GM12878 (cell line): ENCODE results near the gene SPEM2. TPM values are rescaled to one million over a fixed set of nuclear protein-coding genes. Genes with fewer than 3 reads are reported as not detected.

Experiments
- ATAC-seq: fragments of 200-7000 bp; cut with Tn5 transposase; 3 replicates; pipeline ENCODE4 v1.9.1; 2020; ENCODE audit warnings: mild to moderate bottlenecking, moderate library complexity
- BruUV-seq: library from RNA; stranded (reverse); fragments of 400-500 nt; replicated peaks from 2 replicates; lab custom pipeline; 2021; lab: Mats Ljungman, UMichigan
- CTCF ChIA-PET: fragments of 300-600 bp; sonication (Branson Sonifier 250); formaldehyde crosslinking; extraction: SDS; loops from one replicate; lab custom pipeline; 2021; ENCODE audit warnings: inconsistent platforms; lab: Yijun Ruan, JAX
- POLR2A ChIA-PET: fragments of 350-600 bp; formaldehyde crosslinking; extraction: SDS; loops from one replicate; lab custom pipeline; 2021; ENCODE audit warnings: inconsistent platforms; lab: Charles Lee
- RAD21 ChIA-PET: fragments of 300-600 bp; sonication (Branson Sonifier 250); formaldehyde crosslinking; loops from one replicate; lab custom pipeline; 2023; ENCODE audit warnings: antibody characterized with exemption; ENCODE audit not compliant: unreplicated experiment; lab: Charles Lee
- SMC1A ChIA-PET: fragments of 300-600 bp; sonication (Branson Sonifier 250); formaldehyde crosslinking; loops from one replicate; lab custom pipeline; 2023; ENCODE audit not compliant: unreplicated experiment, uncharacterized antibody; lab: Charles Lee
- DNase-seq: peaks from one replicate; pipeline ENCODE4 v3.0.0-alpha.2; 2011; ENCODE audit warnings: low read depth, low spot score
- FAIRE-seq: peaks from 3 replicates; lab custom pipeline; 2011; peaks lifted over from hg19 to GRCh38; lab: Jason Lieb, UNC
- H2AFZ ChIP-seq: 2 replicates; pipeline ENCODE4 v1.6.0; 2011; ENCODE audit warnings: low read depth, low read length, control low read depth; ENCODE audit not compliant: control insufficient read depth
- H3K27ac ChIP-seq: 2 replicates; pipeline ENCODE4 v1.5.1; 2011; ENCODE audit warnings: control low read depth; ENCODE audit not compliant: control insufficient read depth, insufficient read depth
- H3K27me3 ChIP-seq, 2 experiments: replicated peaks in 1 of 2; 2 replicates each; pipeline versions ENCODE4 v1.6.0 to v1.6.1; 2011; ENCODE audit warnings: low read length in 1 of 2; ENCODE audit not compliant: control insufficient read depth in 2 of 2, insufficient read depth in 2 of 2
- H3K36me3 ChIP-seq, 2 experiments: 2 replicates each; pipeline ENCODE4 v1.5.1; 2011; ENCODE audit warnings: low read length in 1 of 2; ENCODE audit not compliant: control insufficient read depth in 2 of 2, insufficient read depth in 2 of 2
- H3K4me1 ChIP-seq: 2 replicates; pipeline ENCODE4 v1.6.1; 2011; ENCODE audit warnings: mild to moderate bottlenecking, low read length, moderate library complexity, mixed read lengths; ENCODE audit not compliant: control insufficient read depth, insufficient read depth
- H3K4me2 ChIP-seq: 2 replicates; pipeline ENCODE4 v1.6.0; 2011; ENCODE audit warnings: control low read depth; ENCODE audit not compliant: control insufficient read depth, insufficient read depth
- H3K4me3 ChIP-seq: fragments of 200-600 bp; sonication (generic); 2 replicates; pipeline ENCODE4 v1.5.1; 2016
- H3K79me2 ChIP-seq: 2 replicates; pipeline ENCODE4 v1.6.0; 2011; ENCODE audit warnings: low read length; ENCODE audit not compliant: control insufficient read depth, insufficient read depth
- H3K9ac ChIP-seq: 2 replicates; pipeline ENCODE4 v1.8.0; 2011; ENCODE audit warnings: low read length, control low read depth, mixed read lengths; ENCODE audit not compliant: control insufficient read depth, insufficient read depth
- H3K9me3 ChIP-seq: replicated peaks from 3 replicates; pipeline ENCODE4 v1.5.1; 2011; ENCODE audit warnings: mild to moderate bottlenecking, low read length; ENCODE audit not compliant: control insufficient read depth, insufficient read depth
- H4K20me1 ChIP-seq: 2 replicates; pipeline ENCODE4 v1.6.0; 2011; ENCODE audit not compliant: control insufficient read depth, insufficient read depth
- BCL11A ChIP-seq: IDR thresholded peaks from 2 replicates; pipeline ENCODE4 v1.6.1; 2011; ENCODE audit warnings: low read depth, low read length
- CEBPB ChIP-seq, 2 experiments: fragments of 150-350 bp in 1 of 2; IDR thresholded peaks; 2 replicates each; pipeline ENCODE4 v1.6.1; 2012 to 2014; ENCODE audit warnings: low read depth in 2 of 2, low read length in 2 of 2, borderline replicate concordance in 1 of 2, inconsistent platforms in 1 of 2
- CTCF ChIP-seq, 3 experiments: IDR thresholded peaks in 2 of 3; conservative IDR thresholded peaks in 1 of 3; 2 replicates each; pipeline ENCODE4 v1.5.1; 2011; ENCODE audit warnings: low read depth in 3 of 3, low read length in 3 of 3, mild to moderate bottlenecking in 3 of 3, control low read depth in 2 of 3, moderate library complexity in 2 of 3, inconsistent platforms in 1 of 3, mixed read lengths in 1 of 3; ENCODE audit not compliant: control insufficient read depth in 2 of 3, insufficient read depth in 1 of 3; ENCODE audit errors: extremely low read depth in 1 of 3
- EGR1 ChIP-seq, 2 experiments: IDR thresholded peaks; 1 replicate in 1 of 2; 2 replicates in 1 of 2; pipeline ENCODE4 v1.6.1; 2011 to 2012; ENCODE audit warnings: low read depth in 2 of 2, low read length in 2 of 2, borderline replicate concordance in 1 of 2, mild to moderate bottlenecking in 1 of 2, moderate library complexity in 1 of 2
- NR2F1 ChIP-seq: fragments of 450-650 bp; conservative IDR thresholded peaks from 2 replicates; pipeline ENCODE4 v1.6.1; 2017; ENCODE audit warnings: mild to moderate bottlenecking
- RAD21 ChIP-seq: IDR thresholded peaks from 2 replicates; pipeline ENCODE4 v1.6.1; 2011; ENCODE audit warnings: mild to moderate bottlenecking, low read depth, low read length, moderate library complexity; ENCODE audit not compliant: insufficient read depth
- RCOR1 ChIP-seq: conservative IDR thresholded peaks from 2 replicates; pipeline ENCODE4 v1.6.1; 2012; ENCODE audit warnings: low read depth, low read length, improper control_type of control experiment
- ZNF274 ChIP-seq: IDR thresholded peaks from one replicate; pipeline ENCODE4 v1.8.0; 2011; ENCODE audit not compliant: insufficient read length, insufficient read depth
- WGBS: methylation state at CpG from one replicate; pipeline ENCODE4 v1.1.6; 2016; ENCODE audit warnings: low lambda C conversion rate; ENCODE audit not compliant: insufficient replicate concordance, insufficient coverage; ENCODE audit errors: missing lambda C conversion rate; 5-methylcytosine and 5-hydroxymethylcytosine counted together
- in situ Hi-C: fragments of 300-500 bp; cut with MboI; formaldehyde crosslinking; loops from 9 replicates; pipeline ENCODE4 v1.14.3; 2018; ENCODE audit warnings: mixed read lengths
- intact Hi-C: fragments of 100-400 bp; cut with micrococcal nuclease; formaldehyde crosslinking; loops from one replicate; pipeline ENCODE4 v1.14.2; 2022; ENCODE audit not compliant: unreplicated experiment
- polyA plus RNA-seq, 11 experiments: library from polyadenylated mRNA; depleted of rRNA in 4 of 11; unstranded in 6 of 11; stranded (reverse) in 5 of 11; fragments of >200 nt; fragmentation: Nextera tagmentation in 4 of 11; fragmentation: Illumina TruSeq in 1 of 11; extraction: Ambion mirVana in 4 of 11; extraction: Trizol in 1 of 11; gene quantifications; 1 replicate in 1 of 11; 2 replicates in 10 of 11; pipeline versions ENCODE4 v1.2.1 to v1.2.3, GENCODE V29; 2011 to 2016; ENCODE audit warnings: inconsistent platforms in 2 of 11, missing spikeins in 2 of 11, low read depth in 1 of 11
- total RNA-seq, 4 experiments: library from RNA; depleted of rRNA in 3 of 4; stranded (reverse); fragments of >200 nt in 3 of 4; fragmentation: Illumina TruSeq in 1 of 4; extraction: Trizol in 1 of 4; gene quantifications; 2 replicates each; pipeline versions ENCODE4 v1.2.1 to v1.2.3, GENCODE V29; 2013 to 2021

The SPEM2 gene
- total and polyA plus RNA-seq, 10 of the 15 experiments (the other 5 are each of a cell fraction or from before 2014, with no cell fraction given), result not detected

DNA sequence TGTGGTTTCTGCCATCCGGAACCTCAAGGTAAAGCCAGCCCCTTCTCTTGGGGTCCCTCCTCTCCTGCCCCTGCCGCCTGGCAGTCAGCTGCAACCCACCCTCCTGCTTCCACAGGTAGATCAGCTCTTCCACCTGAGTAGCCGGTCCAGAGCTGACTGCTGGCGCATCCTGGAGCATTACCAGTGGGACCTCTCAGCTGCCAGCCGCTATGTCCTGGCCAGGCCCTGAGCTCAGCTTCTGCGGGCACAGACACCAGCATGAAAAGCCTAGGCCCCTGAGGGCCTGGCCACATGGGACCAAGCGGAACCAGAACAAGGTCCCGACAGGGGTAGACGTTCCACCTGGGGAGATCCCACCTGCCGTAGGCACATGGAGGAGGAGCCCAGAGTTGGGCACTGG is 36.6 kb upstream of the SPEM2 start:
- Histone ChIP-seq H4K20me1 (no peaks in the 10 kb centered on the region), H3K36me3 (no peaks in the 10 kb centered on the region), H3K79me2 (peaks cover 2% of the 10 kb centered on the region), H3K4me2 (no peak overlapping the region), H3K9ac (no peak overlapping the region), H3K27ac (no peak overlapping the region), H3K4me1 (peaks cover 3% of the 10 kb centered on the region; the same call in 1 of the 2 replicates), H3K27me3 (no peaks in the 10 kb centered on the region), H2AFZ (no peak overlapping the region), H3K4me3 (no peak overlapping the region), H3K9me3 (no peaks in the 10 kb centered on the region)
- intact Hi-C loops (no loop called here), in situ Hi-C loops (no loop called here)
- ChIA-PET POLR2A (no interaction called here), RAD21 (no interaction called here), SMC1A (no interaction called here), CTCF (interaction anchor here (0.7 kb wide), 1 partner anchor 684 kb away, joined by 3 read pairs; no protein-coding TSS in a partner anchor)
- TF ChIP-seq CEBPB (IDR thresholded peaks at IDR 0.05; ENCODE audit: borderline replicate concordance in 1 of 2, low read depth in 2 of 2, low read length in 2 of 2) (no peak), BCL11A (no peak), ZNF274 (no peak), NR2F1 (no peak), RCOR1 (no peak), EGR1 (IDR thresholded peaks at IDR 0.05; ENCODE audit: borderline replicate concordance in 1 of 2, low read depth in 2 of 2, low read length in 2 of 2) (no peak), CTCF (IDR thresholded peaks at IDR 0.05 in 2 of 3, conservative IDR thresholded peaks at IDR 0.05 in 1 of 3; ENCODE audit: control insufficient read depth in 2 of 3, extremely low read depth in 1 of 3, insufficient read depth in 1 of 3, low read depth in 3 of 3, low read length in 3 of 3) (no peak), RAD21 (no peak)
- 93% methylated on average over 10 of the region's 10 CpGs for WGBS
- ATAC-seq, result no peak
- no peak for DNase-seq
- BruUV-seq, result no TSS peak
- FAIRE-seq, result no peak
